Endometrial microvascular endothelial cells (primary cell): Measurements from ENCODE around the gene PRKAG1. TPM values are rescaled to one million over a fixed set of nuclear protein-coding genes. Genes with fewer than 3 reads are reported as not detected.

Experiments
- in situ Hi-C: cut with HindIII; loops from 2 replicates; pipeline ENCODE4 v1.10.0; 2017; ENCODE audit warnings: low sequenced_read_pairs, low pct_unique_long_range_greater_than_20kb; ENCODE audit errors: inconsistent ontology term
- total RNA-seq: library from RNA; depleted of rRNA; stranded (reverse); fragments of >200 nt; gene quantifications from one replicate; pipeline ENCODE4 v1.2.3, GENCODE V29; 2015; ENCODE audit errors: inconsistent ontology term

The PRKAG1 gene
- total RNA-seq, 1 donor from 2014 or later = 87.2 TPM

- in situ Hi-C loops = no loop called here
Measured at GRCh38 chr12:48956279-48957140, 62.1 kb downstream of the PRKAG1 start.

GRCh38 chr12:48954841-48955501, 63.6 kb downstream of the PRKAG1 start:
- in situ Hi-C loops = no loop called here

- in situ Hi-C loops = no loop called here
Measured at GRCh38 chr12:48954061-48954460, 64.5 kb downstream of the PRKAG1 start.

- in situ Hi-C loops = no loop called here
Measured at GRCh38 chr12:48952691-48953090, 65.9 kb downstream of the PRKAG1 start.

Other genes with a start within 250 kb of the PRKAG1 start
- 15.6 TPM for gene ADCY6, start 229.7 kb downstream of the PRKAG1 start, total RNA-seq
- gene CACNB3, start 200.3 kb downstream of the PRKAG1 start, total RNA-seq = 12.1 TPM
- 86.7 TPM for gene DDX23, start 166.6 kb downstream of the PRKAG1 start, total RNA-seq
- 4.2 TPM for gene RND1, start 152.9 kb downstream of the PRKAG1 start, total RNA-seq
- 53.0 TPM for gene FKBP11, start 93.3 kb downstream of the PRKAG1 start, total RNA-seq
- gene ARF3, start 61.3 kb downstream of the PRKAG1 start, total RNA-seq = 114 TPM
- gene WNT10B, start 47.0 kb downstream of the PRKAG1 start, total RNA-seq = not detected
- not detected for gene WNT1, start 40.5 kb downstream of the PRKAG1 start, total RNA-seq
- 0.93 TPM for gene DDN, start 19.4 kb downstream of the PRKAG1 start, total RNA-seq
- 23.4 TPM for gene KMT2D, start 42.0 kb upstream of the PRKAG1 start, total RNA-seq
- gene RHEBL1, start 51.2 kb upstream of the PRKAG1 start, total RNA-seq = 0.46 TPM
- gene DHH, start 76.0 kb upstream of the PRKAG1 start, total RNA-seq = 6.2 TPM
- gene LMBR1L, start 92.1 kb upstream of the PRKAG1 start, total RNA-seq = 59.4 TPM
- gene TUBA1B, start 112.6 kb upstream of the PRKAG1 start, total RNA-seq = 4,601 TPM
- 848 TPM for gene TUBA1A, start 170.3 kb upstream of the PRKAG1 start, total RNA-seq
- gene TUBA1C, start 246.3 kb upstream of the PRKAG1 start, total RNA-seq = 2,045 TPM